Measurements from ENCODE around the gene HHAT.

GRCh38 chr1:210398466-210398865 is 69.8 kb downstream of the HHAT start:
- no peak for TF ChIP-seq POLR2A (IDR thresholded peaks at IDR 0.05; ENCODE audit: low read length)
- TF ChIP-seq GATA1 (IDR thresholded peaks at IDR 0.05; ENCODE audit: low read depth, low read length): no peak
